Adrenal gland (tissue), 12 donors: Measurements from ENCODE around the gene PSMD2. TPM values are rescaled to one million over a fixed set of nuclear protein-coding genes. Genes with fewer than 3 reads are reported as not detected.

Experiments
- DNase-seq, 7 donors: peaks; one replicate each; pipeline ENCODE4 v3.0.0-alpha.2; 2019 to 2020
- H3K27ac ChIP-seq, 5 donors: fragments of 200-600 bp; sonication (generic) in 4 of 5; 1 replicate in 3 of 5; 2 replicates in 2 of 5; pipeline versions ENCODE4 v1.5.1 to v1.8.0; 2016 to 2020; ENCODE audit warnings: mild to moderate bottlenecking in 1 of 5
- H3K27me3 ChIP-seq: fragments of 200-600 bp; 2 replicates; pipeline ENCODE4 v1.8.0; 2021
- H3K36me3 ChIP-seq, 2 donors: fragments of 200-600 bp; replicated peaks in 1 of 2; 1 replicate in 1 of 2; 2 replicates in 1 of 2; pipeline versions ENCODE4 v1.5.1 to v1.8.0; 2018 to 2022
- H3K4me1 ChIP-seq, 2 donors: fragments of 200-600 bp; replicated peaks in 1 of 2; 1 replicate in 1 of 2; 2 replicates in 1 of 2; pipeline versions ENCODE4 v1.5.1 to v1.8.0; 2018 to 2021
- H3K4me3 ChIP-seq, 4 donors: fragments of 200-600 bp; sonication (generic) in 3 of 4; one replicate each; pipeline ENCODE4 v1.5.1; 2016 to 2018
- H3K9me3 ChIP-seq, 3 donors: fragments of 200-600 bp; sonication (generic) in 1 of 3; replicated peaks in 1 of 3; 1 replicate in 2 of 3; 2 replicates in 1 of 3; pipeline versions ENCODE4 v1.5.1 to v1.8.0; 2016 to 2021
- CTCF ChIP-seq, 6 experiments: fragments of 450-650 bp in 4 of 6; fragments of 200-600 bp in 2 of 6; sonication (generic) in 1 of 6; IDR thresholded peaks; 1 replicate in 5 of 6; 2 replicates in 1 of 6; pipeline versions ENCODE4 v1.5.1 to v1.8.0; 2016 to 2021; ENCODE audit warnings: antibody characterized with exemption in 6 of 6, mild to moderate bottlenecking in 2 of 6, moderate library complexity in 1 of 6
- POLR2A ChIP-seq, 2 donors: fragments of 450-650 bp; IDR thresholded peaks; one replicate each; pipeline ENCODE4 v1.6.1; 2017; ENCODE audit warnings: antibody characterized with exemption in 2 of 2, mild to moderate bottlenecking in 2 of 2, moderate library complexity in 1 of 2
- WGBS, 4 donors: extraction: QIAGEN DNeasy Blood & Tissue Kit in 2 of 4; methylation state at CpG; one replicate each; pipeline versions ENCODE4 v1.1.5 to v1.1.7; 2013 to 2017; 5-methylcytosine and 5-hydroxymethylcytosine counted together
- intact Hi-C, 2 donors: fragments of 100-400 bp; cut with DNase I; formaldehyde crosslinking; loops; one replicate each; pipeline versions ENCODE4 v1.14.1 to v1.15.0; 2022 to 2023
- polyA plus RNA-seq, 3 donors: library from polyadenylated mRNA; stranded (reverse); fragments of 200-250 nt in 2 of 3; fragments of 350-450 nt in 1 of 3; fragmentation: Illumina TruSeq in 1 of 3; extraction: RNeasy Lipid Tissue Mini Kit (QIAGEN cat#74804) in 1 of 3; gene quantifications; one replicate each; pipeline ENCODE4 v1.2.3, GENCODE V29; 2013 to 2014
- total RNA-seq, 9 donors: library from RNA; depleted of rRNA in 4 of 9; stranded (reverse); fragments of >200 nt in 4 of 9; fragments of 120-200 nt in 1 of 9; fragmentation: NEBNext Ultra II Directional in 1 of 9; extraction: Animal tissue kit (Norgen Biotek cat#: 25700) in 1 of 9; gene quantifications; one replicate each; pipeline versions ENCODE4 v1.1.0 to v1.2.4, GENCODE V29; 2013 to 2023
- donor health status: healthy with polysubstance abuse.
- donor health status: Bipolar disorder and iron deficiency.
- donor health status: DM: yes; HTN: yes; CAD: no.
- donor health status: DM: no; HTN: no; CAD: no.
- donor health status: DM: no; HTN: no; CAD: no.
- donor health status: DM: yes; HTN: yes; CAD: no.

The PSMD2 gene
- total and polyA plus RNA-seq, 12 donors: 65.1 to 412 (median 235) TPM

- Histone ChIP-seq H3K27ac (peak overlapping the region in 2 of 5 donors; percentile 97 to 98), H3K36me3 (peaks cover 0 to 78% of the 10 kb centered on the region in 2 donors), H3K4me1 (peaks cover 12 to 29% of the 10 kb centered on the region in 2 donors), H3K9me3 (no peaks in the 10 kb centered on the region), H3K27me3 (no peaks in the 10 kb centered on the region), H3K4me3 (no peak overlapping the region)
- no peak for TF ChIP-seq CTCF (IDR thresholded peaks at IDR 0.05)
- TF ChIP-seq POLR2A (IDR thresholded peaks at IDR 0.05): no peak
- WGBS, 4 donors: 70 to 82% (median 75%) methylated on average over 10 of the region's 10 CpGs
- DNase-seq: no peak
- intact Hi-C loops: no loop called here
Observed at GRCh38 chr3:184332370-184333090, 33.5 kb downstream of the PSMD2 start.

DNA sequence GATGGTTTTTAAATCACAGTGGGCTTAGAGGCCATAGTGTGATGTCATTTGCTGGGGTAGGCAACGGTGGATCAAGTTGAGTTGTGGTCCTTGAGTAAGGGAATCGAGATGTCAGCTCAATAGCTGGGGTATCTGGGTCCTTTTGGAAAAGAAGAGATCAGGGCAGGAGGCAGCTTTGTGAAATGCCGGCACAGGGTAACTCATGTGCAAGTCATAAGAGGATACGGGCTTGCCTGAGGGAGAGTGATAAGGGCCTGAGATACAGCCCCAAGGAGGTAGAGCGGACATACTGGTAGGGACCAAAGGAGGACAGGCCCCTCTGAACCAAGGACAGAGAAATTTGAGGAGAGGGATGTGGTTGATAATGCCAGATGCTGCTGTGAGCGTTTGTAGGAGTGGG, 34.1 kb downstream of the PSMD2 start:
- Histone ChIP-seq H3K36me3 (peaks cover 0 to 72% of the 10 kb centered on the region in 2 donors), H3K4me1 (peaks cover 13 to 35% of the 10 kb centered on the region in 2 donors), H3K27me3 (no peaks in the 10 kb centered on the region), H3K27ac (peak overlapping the region in 2 of 5 donors; percentile 97 to 98), H3K9me3 (no peaks in the 10 kb centered on the region), H3K4me3 (no peak overlapping the region)
- intact Hi-C loops: no loop called here
- DNase-seq: no peak
- WGBS, 4 donors: 78 to 83% (median 81%) methylated on average over 6 of the region's 6 CpGs
- TF ChIP-seq POLR2A (IDR thresholded peaks at IDR 0.05) (no peak), CTCF (IDR thresholded peaks at IDR 0.05) (no peak)

- Histone ChIP-seq H3K27ac (peak overlapping the region in 3 of 5 donors; percentile 11 to 98 (median 97)), H3K4me3 (no peak overlapping the region), H3K4me1 (peaks cover 13 to 37% of the 10 kb centered on the region in 2 donors), H3K27me3 (no peaks in the 10 kb centered on the region), H3K36me3 (peaks cover 0 to 67% of the 10 kb centered on the region in 2 donors), H3K9me3 (no peaks in the 10 kb centered on the region)
- no peak for DNase-seq
- no peak for TF ChIP-seq CTCF (IDR thresholded peaks at IDR 0.05)
- TF ChIP-seq POLR2A (IDR thresholded peaks at IDR 0.05): no peak
- 75 to 80% (median 77%) methylated on average over 3 of the region's 3 CpGs for WGBS, 4 donors
- intact Hi-C loops: no loop called here
Observed at GRCh38 chr3:184333700-184334099, 34.7 kb downstream of the PSMD2 start.

- intact Hi-C loops: no loop called here
- DNase-seq: peak; percentile 54 to 81 (median 77)
- 64 to 73% (median 69%) methylated on average over 7 to 15 of the region's 15 CpGs for WGBS, 4 donors
- H3K4me3 ChIP-seq: no peak overlapping the region
- H3K27me3 ChIP-seq: no peaks in the 10 kb centered on the region
- H3K9me3 ChIP-seq: no peaks in the 10 kb centered on the region
- peak overlapping the region; percentile 93 to 98 (median 94) for H3K27ac ChIP-seq
- peak in 1 of 2 donors; percentile 20 for TF ChIP-seq POLR2A (IDR thresholded peaks at IDR 0.05)
- TF ChIP-seq CTCF (IDR thresholded peaks at IDR 0.05): no peak
- peaks cover 0 to 57% of the 10 kb centered on the region in 2 donors for H3K36me3 ChIP-seq
- H3K4me1 ChIP-seq: peaks cover 13 to 37% of the 10 kb centered on the region in 2 donors
Observed at GRCh38 chr3:184334470-184335158, 35.6 kb downstream of the PSMD2 start.
